AML-193 (cell line): ENCODE data around the gene HRAS.
"Not testable (repeated sequence)": the region's sequence is repeated elsewhere in the genome, so short reads cannot be mapped to it uniquely, and the experiment has no call there.

Source experiments
- DNase-seq, 2 experiments: peaks; one replicate each; lab custom pipeline; 2025; lab: John Stamatoyannopoulos, UW

Gene HRAS

DNA sequence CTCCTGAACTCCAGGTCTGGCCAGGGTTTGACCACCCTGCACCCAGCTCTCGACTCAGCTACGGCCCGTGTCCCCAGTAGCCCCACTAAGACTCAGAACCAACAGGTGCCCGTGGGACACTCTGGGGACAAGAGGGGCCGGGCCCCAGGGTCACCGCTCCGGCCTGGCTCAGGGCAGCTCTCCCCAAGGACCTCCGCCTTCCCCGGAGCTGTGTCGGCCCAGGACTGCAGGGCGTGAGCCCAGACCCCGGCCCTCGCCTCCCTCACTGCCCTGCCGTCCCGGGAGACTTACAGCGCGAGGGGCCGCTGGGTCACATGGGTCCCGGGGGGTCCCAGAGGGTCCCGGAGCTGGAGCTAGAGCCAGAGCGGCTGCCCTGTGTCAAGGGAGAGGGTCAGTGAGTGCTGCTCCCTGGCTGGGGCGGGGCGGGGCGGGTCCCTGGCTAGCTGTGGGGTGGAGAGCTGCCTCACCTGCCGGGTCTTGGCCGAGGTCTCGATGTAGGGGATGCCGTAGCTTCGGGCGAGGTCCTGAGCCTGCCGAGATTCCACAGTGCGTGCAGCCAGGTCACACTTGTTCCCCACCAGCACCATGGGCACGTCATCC, 2.3 kb downstream of the HRAS start:
- no peak for DNase-seq

DNA sequence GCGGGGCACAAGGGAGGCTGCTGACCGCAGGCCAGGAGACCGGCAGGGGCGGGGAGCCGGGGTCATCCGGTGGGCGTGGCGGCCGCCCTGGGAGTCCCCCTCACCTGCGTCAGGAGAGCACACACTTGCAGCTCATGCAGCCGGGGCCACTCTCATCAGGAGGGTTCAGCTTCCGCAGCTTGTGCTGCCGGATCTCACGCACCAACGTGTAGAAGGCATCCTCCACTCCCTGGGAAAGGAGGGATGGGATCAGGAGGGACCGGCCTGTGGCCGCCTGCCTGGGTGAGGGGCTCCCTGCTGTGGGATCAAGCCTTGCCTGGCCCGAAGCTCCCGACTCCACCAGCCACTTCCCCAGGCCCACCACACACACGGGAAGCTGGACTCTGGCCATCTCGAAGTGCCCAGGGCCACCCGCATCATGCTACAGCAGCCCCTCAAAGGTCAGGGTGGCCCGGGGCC, 2.8 kb downstream of the HRAS start:
- no peak for DNase-seq

GRCh38 chr11:531919-532526, 3.4 kb downstream of the HRAS start:
- no peak for DNase-seq

DNA sequence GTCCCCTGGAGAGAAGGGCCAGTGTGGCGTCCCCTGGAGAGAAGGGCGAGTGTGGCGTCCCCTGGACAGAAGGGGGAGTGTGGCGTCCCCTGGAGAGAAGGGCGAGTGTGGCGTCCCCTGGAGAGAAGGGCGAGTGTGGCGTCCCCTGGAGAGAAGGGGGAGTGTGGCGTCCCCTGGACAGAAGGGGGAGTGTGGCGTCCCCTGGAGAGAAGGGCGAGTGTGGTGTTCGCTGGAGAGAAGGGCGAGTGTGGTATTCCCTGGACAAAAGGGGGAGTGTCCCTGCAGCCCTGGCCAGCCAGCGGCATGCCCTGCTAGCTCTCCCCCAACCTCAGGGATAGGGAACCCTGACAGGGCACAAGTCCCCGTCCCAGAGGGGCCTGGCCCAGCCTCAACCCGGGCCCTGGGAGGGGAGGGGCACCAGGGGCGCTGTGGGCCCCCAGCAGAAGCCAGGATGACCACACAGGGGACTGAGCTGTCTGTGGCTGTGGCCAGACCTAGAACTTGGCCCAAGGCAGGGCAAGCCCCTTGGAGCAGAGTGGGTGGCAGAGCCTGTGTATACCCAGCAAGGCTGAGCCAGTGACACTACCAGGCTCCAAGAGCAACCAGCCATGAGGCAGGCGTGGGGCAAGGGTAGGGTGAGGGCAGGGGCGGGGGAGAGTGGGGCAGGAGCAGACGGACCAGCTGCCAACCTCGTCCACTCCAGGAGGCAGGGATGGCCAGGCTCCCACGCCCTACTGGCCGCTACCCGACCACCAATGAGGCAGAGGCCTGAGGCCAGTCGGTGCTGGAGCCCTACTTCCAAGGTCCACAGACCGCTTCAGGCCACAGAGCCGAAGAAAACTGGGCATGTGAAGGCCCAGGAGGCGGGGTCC, 4.2 kb downstream of the HRAS start:
- DNase-seq = no peak

- no peak for DNase-seq
Measured at GRCh38 chr11:529728-530411, 5.5 kb downstream of the HRAS start.

DNA sequence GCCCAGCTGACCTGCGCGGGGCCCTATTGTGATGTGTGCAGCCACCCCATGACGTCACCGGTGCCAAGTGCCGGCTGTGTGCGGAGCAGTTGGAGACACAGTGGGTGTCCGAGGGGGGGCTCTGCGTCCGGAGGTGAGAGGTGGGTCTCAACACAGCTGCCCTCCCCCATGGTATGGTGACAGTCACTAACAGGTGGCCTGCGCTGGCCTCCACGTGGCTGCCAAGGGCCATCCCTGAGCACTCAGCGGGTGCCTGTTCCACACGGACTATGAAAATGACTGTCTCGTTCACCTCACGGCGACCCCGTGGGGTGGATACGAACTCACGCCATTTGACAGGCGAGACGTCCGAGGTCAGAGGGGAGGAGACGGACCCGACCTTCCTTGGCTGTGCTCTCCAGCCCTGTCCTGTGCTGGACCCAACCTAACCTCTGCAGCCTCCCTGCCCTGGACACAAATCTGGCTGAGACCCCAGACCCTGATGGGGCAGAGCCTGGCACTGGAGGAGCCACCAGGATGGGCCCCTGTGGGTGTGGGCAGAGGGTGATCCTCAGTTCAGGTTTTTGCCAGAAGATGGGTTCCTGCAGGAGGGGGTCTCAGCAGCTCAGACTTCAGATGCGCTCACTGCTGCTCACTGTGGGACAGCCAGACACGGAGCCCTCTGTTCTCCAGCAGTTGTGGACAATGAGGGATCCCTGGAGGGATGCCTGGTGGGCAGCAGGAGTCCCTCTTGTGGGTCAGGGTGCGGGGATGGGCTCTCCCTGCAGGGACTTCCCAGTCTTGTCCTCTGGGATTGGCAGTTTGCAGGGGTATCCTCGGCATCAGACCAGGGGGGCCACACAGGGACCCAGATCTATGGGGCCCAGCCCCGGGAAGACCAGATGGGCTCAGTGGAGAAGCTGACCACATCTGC, 6.3 kb downstream of the HRAS start:
- DNase-seq = no peak

GRCh38 chr11:528166-528814, 7.1 kb downstream of the HRAS start:
- DNase-seq = no peak

DNA sequence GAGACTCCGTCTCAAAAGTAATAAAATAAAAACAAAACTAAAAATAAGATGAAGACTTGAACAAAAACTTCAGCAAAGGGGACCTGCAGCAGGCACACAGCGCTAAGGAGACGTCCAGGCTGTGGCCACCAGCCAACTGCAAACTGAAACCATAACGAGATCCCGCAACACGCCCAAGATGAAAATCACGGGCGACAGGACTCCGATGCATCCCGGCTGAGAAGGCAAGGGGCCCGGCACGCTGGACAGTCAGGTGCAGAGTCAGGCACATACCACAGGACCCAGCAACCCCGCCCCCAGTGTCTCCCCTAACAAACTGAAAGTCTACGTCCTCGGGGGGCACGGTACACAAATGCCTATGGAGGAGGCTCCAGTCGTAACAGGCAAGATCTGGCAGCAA, 9.2 kb downstream of the HRAS start:
- no peak for DNase-seq

GRCh38 chr11:521177-521688, 14.1 kb downstream of the HRAS start:
- no peak for DNase-seq

DNA sequence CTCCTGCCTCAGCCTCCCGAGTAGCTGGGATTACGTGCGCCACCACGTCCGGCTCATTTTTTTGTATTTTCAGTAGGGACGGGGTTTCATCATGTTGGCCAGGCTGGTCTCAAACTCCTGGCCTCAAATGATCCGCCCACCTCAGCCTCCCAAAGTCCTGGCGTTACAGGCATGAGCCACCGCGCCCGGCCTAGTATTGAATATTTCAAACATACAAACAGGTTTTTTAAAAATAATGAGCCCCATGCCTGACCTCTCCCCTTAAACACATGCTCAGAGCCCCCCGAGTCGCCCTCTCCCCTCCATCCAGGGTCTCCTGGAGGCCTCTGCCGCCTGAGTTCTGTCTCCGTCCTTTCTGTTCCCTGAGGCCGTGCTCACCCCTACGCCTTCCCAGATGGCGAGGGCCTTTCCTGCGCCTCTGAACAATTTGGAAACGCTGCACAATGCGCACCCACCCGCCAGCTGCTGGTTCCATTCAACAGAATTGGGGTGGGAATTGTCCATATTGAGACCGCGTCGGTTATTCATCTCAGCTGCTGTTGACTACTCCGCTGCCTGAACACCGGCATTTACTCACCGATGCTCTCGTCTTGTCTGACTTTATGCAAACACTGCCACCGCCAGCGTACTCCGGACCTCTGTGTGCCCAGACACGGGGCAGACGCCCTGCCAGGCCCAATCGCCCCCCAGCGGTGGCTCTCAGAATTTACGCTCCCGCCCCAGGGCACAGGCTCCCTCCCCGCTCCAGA, 14.8 kb downstream of the HRAS start:
- DNase-seq = no peak

GRCh38 chr11:518463-519202, 16.7 kb downstream of the HRAS start:
- no peak for DNase-seq

- DNase-seq = not testable (repeated sequence)
Measured at GRCh38 chr11:516918-517685, 18.3 kb downstream of the HRAS start.

DNA sequence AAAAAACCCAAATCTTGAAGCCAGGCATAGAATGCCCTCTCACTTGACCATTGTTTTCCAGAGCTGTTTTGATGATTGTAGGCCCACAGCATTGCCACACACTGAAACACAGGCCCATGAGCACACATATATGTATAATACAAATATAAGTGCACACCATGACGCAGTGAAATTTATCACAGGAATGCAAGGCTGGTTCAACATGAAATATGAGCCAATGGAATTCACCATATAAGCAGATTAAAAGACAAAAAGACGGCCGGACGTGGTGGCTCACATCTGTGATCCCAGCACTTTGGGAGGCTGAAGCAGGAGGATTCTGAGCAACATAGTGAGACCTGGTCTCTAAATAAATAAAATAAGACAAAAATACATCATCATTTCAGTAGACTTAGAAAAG, 19.0 kb downstream of the HRAS start:
- no peak for DNase-seq

GRCh38 chr11:515131-515530, 20.2 kb downstream of the HRAS start:
- DNase-seq = no peak

- no peak for DNase-seq
Measured at GRCh38 chr11:514606-515005, 20.8 kb downstream of the HRAS start.

GRCh38 chr11:512761-513595, 22.4 kb downstream of the HRAS start:
- DNase-seq = no peak

- DNase-seq = no peak
Measured at GRCh38 chr11:508956-509355, 26.4 kb downstream of the HRAS start.
